HL-60 (cell line): Measurements from ENCODE around the gene ACTR6.

Experiments used
- DNase-seq, 2 experiments: peaks; one replicate each; pipeline ENCODE4 v3.0.0-alpha.2; 2010 to 2020; ENCODE audit warnings: low read depth in 1 of 2, low spot score in 1 of 2
- H3K27ac ChIP-seq: fragments of 250-450 bp; sonication (Bioruptor Pico); replicated peaks from 2 replicates; pipeline ENCODE4 v1.5.1; 2020; ENCODE audit warnings: mild to moderate bottlenecking, moderate library complexity
- H3K27me3 ChIP-seq: fragments of 250-450 bp; sonication (Bioruptor Pico); 2 replicates; pipeline ENCODE4 v1.5.1; 2021; ENCODE audit warnings: mild to moderate bottlenecking, moderate library complexity; ENCODE audit not compliant: insufficient read depth, poor library complexity, severe bottlenecking
- H3K4me3 ChIP-seq: replicated peaks from 2 replicates; pipeline ENCODE4 v1.5.1; 2011; ENCODE audit warnings: mild to moderate bottlenecking, control low read depth, low read length; ENCODE audit not compliant: insufficient read depth
- GABPA ChIP-seq: IDR thresholded peaks from 2 replicates; pipeline ENCODE4 v1.6.1; 2012; ENCODE audit warnings: low read depth
- POLR2AphosphoS5 ChIP-seq: IDR thresholded peaks from 2 replicates; pipeline ENCODE4 v1.6.1; 2012; ENCODE audit warnings: low read depth
- REST ChIP-seq: IDR thresholded peaks from 2 replicates; pipeline ENCODE4 v1.6.1; 2012; ENCODE audit warnings: low read depth; ENCODE audit not compliant: insufficient replicate concordance
- SPI1 ChIP-seq: IDR thresholded peaks from 2 replicates; pipeline ENCODE4 v1.6.1; 2012; ENCODE audit warnings: low read depth, mild to moderate bottlenecking, borderline replicate concordance
- TF ChIP-seq, protein P1 (sequence below): IDR thresholded peaks from one replicate; pipeline ENCODE4 v1.5.1; 2011; ENCODE audit warnings: low read length, control low read depth, inconsistent platforms; ENCODE audit not compliant: insufficient read depth

Gene ACTR6

GRCh38 chr12:100243137-100243536 lies 42.5 kb downstream of the ACTR6 start:
- no peak for DNase-seq
- TF ChIP-seq, protein P1, sequence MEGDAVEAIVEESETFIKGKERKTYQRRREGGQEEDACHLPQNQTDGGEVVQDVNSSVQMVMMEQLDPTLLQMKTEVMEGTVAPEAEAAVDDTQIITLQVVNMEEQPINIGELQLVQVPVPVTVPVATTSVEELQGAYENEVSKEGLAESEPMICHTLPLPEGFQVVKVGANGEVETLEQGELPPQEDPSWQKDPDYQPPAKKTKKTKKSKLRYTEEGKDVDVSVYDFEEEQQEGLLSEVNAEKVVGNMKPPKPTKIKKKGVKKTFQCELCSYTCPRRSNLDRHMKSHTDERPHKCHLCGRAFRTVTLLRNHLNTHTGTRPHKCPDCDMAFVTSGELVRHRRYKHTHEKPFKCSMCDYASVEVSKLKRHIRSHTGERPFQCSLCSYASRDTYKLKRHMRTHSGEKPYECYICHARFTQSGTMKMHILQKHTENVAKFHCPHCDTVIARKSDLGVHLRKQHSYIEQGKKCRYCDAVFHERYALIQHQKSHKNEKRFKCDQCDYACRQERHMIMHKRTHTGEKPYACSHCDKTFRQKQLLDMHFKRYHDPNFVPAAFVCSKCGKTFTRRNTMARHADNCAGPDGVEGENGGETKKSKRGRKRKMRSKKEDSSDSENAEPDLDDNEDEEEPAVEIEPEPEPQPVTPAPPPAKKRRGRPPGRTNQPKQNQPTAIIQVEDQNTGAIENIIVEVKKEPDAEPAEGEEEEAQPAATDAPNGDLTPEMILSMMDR: no peak
- no peak for TF ChIP-seq SPI1
- no peak for TF ChIP-seq REST
- no peak for TF ChIP-seq POLR2AphosphoS5
- TF ChIP-seq GABPA: no peak
- H3K27ac ChIP-seq: no peak overlapping the region

GRCh38 chr12:100247765-100248164 lies 47.1 kb downstream of the ACTR6 start:
- DNase-seq: no peak
- TF ChIP-seq REST (no peak), SPI1 (no peak), GABPA (no peak), POLR2AphosphoS5 (no peak)
- TF ChIP-seq, protein P1: no peak
- Histone ChIP-seq H3K27me3 (no peaks in the 10 kb centered on the region), H3K4me3 (no peak overlapping the region), H3K27ac (no peak overlapping the region)

More at GRCh38 chr12:100243137-100243536, 42.5 kb downstream of the ACTR6 start:
- Histone ChIP-seq H3K4me3 (no peak overlapping the region), H3K27me3 (no peaks in the 10 kb centered on the region)

GRCh38 chr12:100248886-100249285 lies 48.3 kb downstream of the ACTR6 start:
- no peaks in the 10 kb centered on the region for H3K27me3 ChIP-seq
- TF ChIP-seq POLR2AphosphoS5: no peak
- TF ChIP-seq GABPA: no peak
- no peak for TF ChIP-seq REST
- TF ChIP-seq, protein P1: no peak
- TF ChIP-seq SPI1: no peak
- no peak for DNase-seq
- H3K4me3 ChIP-seq: no peak overlapping the region
- no peak overlapping the region for H3K27ac ChIP-seq
